Thoracic aorta (tissue), 2 donors: ENCODE measurements around the gene SSH2. TPM values are rescaled to one million over a fixed set of nuclear protein-coding genes. Genes with fewer than 3 reads are reported as not detected.
A peak's percentile ranks its signal among the peaks of the same experiment; 100 is the strongest.

Source experiments
- ATAC-seq: fragments of 150-250 bp; one replicate; pipeline ENCODE4 v1.8.0; 2017; ENCODE audit warnings: low read depth; ENCODE audit not compliant: insufficient number of reproducible peaks, low FRiP score
- DNase-seq: peaks from one replicate; pipeline ENCODE4 v3.0.0-alpha.2; 2020; ENCODE audit warnings: low spot score
- H3K27ac ChIP-seq, 2 donors: fragments of 200-600 bp; sonication (generic); 1 replicate in 1 of 2; 2 replicates in 1 of 2; pipeline ENCODE4 v1.5.1; 2016; ENCODE audit warnings: mild to moderate bottlenecking in 2 of 2, moderate library complexity in 2 of 2
- H3K27me3 ChIP-seq: fragments of 200-600 bp; sonication (generic); replicated peaks from 2 replicates; pipeline ENCODE4 v1.6.0; 2016; ENCODE audit warnings: mild to moderate bottlenecking; ENCODE audit not compliant: insufficient read depth
- H3K36me3 ChIP-seq: fragments of 200-600 bp; sonication (generic); one replicate; pipeline ENCODE4 v1.5.1; 2016
- H3K4me1 ChIP-seq, 2 donors: fragments of 200-600 bp; sonication (generic); 1 replicate in 1 of 2; 2 replicates in 1 of 2; pipeline versions ENCODE4 v1.5.1 to v1.6.0; 2016; ENCODE audit warnings: low read depth in 2 of 2, mild to moderate bottlenecking in 1 of 2; ENCODE audit not compliant: control insufficient read depth in 1 of 2
- H3K4me3 ChIP-seq: fragments of 200-600 bp; sonication (generic); 2 replicates; pipeline ENCODE4 v1.5.1; 2016; ENCODE audit warnings: mild to moderate bottlenecking
- H3K9me3 ChIP-seq: fragments of 200-600 bp; sonication (generic); 2 replicates; pipeline ENCODE4 v1.5.1; 2016
- CTCF ChIP-seq: fragments of 200-600 bp; sonication (generic); IDR thresholded peaks from one replicate; pipeline ENCODE4 v1.5.1; 2019; ENCODE audit warnings: antibody characterized with exemption
- total RNA-seq, 2 donors: library from RNA; depleted of rRNA; stranded (reverse); fragments of >200 nt; gene quantifications; one replicate each; pipeline versions ENCODE4 v1.1.0 to v1.2.3, GENCODE V29; 2016

Gene SSH2
- total RNA-seq, 2 donors from 2014 or later = 31.5 to 33.2 TPM

DNA sequence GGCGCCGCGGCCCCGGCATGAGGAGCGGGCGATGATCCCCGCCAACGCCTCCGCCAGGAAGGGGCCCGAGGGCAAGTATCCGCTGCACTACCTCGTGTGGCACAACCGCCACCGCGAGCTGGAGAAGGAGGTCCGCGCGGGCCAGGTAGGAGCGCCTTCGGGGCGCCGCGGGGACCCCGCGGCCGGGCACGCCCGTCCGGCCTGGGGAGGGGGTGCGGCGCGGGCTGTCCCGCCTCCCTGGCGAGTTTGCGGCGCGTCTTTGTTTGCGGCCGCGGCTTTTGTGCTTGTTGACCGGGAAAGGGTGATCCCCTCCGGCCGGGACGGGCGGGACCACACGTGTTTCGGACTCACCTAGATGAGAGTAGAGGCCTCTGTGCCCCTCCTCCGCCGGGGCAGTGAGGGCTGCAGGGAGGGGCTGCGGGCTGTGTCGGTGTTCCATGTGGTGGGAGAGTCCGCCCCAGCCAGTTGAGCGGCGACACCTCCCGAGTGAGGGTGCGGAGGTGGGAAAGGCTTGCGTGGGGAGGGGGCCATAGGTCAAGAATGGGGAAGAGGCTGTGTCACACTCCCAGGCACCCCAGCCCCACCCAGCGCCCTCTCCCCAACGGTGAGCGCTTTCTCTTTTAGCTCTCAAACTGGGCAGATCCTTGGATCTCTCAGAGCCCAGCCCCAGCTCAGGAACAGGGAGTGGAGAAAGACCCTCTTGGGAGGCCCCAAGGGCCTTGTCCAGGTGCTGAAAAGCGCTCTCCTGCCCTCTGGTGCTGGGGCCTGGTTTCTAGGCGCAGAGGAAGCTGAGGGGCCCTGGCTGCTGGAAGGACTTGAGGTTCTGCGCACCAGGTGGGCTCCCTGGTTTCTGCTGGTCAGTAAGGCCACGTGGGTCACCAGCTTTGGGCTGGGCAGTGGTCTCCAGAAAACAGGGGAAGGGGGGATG is 336.2 kb downstream of the SSH2 start:
- ATAC-seq (no peak), DNase-seq (no peak)
- Histone ChIP-seq H3K4me1 (peaks cover 32 to 48% of the 10 kb centered on the region in 2 donors), H3K27ac (no peak overlapping the region), H3K4me3 (peak overlapping the region; percentile 79), H3K36me3 (no peaks in the 10 kb centered on the region), H3K9me3 (no peaks in the 10 kb centered on the region), H3K27me3 (no peaks in the 10 kb centered on the region)
- TF ChIP-seq CTCF = no peak

DNA sequence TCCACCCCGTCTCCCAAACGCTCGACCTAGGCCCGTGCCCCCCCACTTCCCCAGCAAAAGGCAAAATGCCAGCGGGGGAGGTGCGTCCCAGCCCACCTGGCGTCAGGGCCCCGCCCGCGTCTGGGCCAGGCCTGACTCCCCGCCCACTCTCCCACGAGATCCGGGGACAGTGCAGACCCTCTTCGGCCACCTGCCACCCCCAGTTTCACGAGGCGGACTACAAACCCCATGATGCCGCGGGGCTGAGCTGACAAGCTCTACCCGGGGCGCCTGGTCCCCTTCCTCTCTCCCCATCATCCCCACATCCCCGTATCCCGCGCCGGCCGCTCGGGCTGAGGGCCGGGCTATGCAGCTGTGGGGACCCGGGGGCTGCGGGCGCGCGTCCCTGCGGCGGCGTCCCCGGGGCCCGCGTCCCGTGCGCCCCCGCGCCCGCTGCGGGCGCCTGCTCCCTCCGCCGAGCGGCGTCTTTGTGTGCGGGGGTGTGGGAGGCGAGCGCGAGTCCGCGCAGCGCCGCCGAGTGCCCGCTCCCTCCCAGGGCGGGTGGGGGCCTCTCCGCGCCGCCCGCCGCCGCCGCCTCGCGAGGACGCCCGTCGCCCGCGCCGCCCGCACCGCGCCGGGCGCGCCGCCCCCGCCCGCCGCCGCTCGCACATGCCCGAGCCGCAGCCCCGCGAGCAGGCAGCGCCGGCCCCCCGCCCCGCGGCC is 337.0 kb downstream of the SSH2 start, which contains the start of gene ANKRD13B:
ANKRD13B (plus strand) TSS at position 283 of the 702 bp plus-strand sequence. CDS start 490 bp downstream, outside the sequence.
- Histone ChIP-seq H3K4me1 (peaks cover 36 to 55% of the 10 kb centered on the region in 2 donors), H3K27me3 (no peaks in the 10 kb centered on the region), H3K36me3 (no peaks in the 10 kb centered on the region), H3K4me3 (peak within 1 kb of the TSS; percentile 79), H3K27ac (peak within 1 kb of the TSS; percentile 67 to 84), H3K9me3 (no peaks in the 10 kb centered on the region)
- no peak for TF ChIP-seq CTCF
- DNase-seq (no peak), ATAC-seq (no peak)

DNA sequence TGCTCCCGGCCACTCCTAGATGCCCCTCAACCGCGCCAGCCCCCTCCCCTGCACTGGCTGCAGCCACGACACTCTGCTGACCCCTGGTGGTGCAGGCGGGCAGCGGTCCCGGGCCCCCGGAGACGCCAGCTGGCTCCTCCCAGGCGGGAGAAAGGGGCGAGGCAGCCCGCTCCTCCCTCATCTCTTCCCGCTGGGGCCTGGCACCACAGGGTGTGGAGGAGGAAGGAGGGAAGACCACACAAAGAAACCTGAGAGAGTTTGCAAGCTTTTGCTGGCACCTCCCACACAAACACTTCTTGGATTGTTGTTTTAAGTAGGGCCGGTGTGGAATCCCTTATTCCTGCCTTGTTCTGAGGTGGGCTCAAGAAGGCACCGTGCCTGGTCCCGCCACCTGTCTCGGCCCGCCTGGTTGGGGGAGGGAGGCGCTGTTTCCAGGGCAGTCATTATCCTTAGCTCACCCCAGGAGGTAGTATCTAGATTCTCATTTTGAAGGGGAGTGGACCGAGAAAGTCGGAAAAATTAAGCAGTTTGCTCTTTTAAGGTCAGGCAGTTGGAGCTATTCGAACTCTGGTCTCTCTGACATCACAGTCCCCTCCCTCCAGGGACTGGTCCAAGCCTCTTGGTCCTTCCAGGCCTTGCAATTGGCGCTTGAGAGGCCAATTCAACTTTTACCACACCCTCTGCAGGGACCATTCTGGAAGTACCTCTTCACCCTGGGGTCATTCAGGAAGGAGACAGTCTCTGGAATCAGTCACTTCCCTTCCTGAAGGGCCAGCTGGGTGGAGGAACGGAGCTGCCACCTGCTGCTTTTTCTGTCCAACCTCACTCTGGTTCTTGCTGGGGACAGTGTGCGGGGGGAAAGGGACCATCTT is 338.1 kb downstream of the SSH2 start:
- ATAC-seq (peak; percentile 13), DNase-seq (no peak)
- Histone ChIP-seq H3K27me3 (no peaks in the 10 kb centered on the region), H3K4me1 (peaks cover 37 to 65% of the 10 kb centered on the region in 2 donors), H3K27ac (peak overlapping the region; percentile 67 to 84), H3K4me3 (peak overlapping the region; percentile 79), H3K9me3 (no peaks in the 10 kb centered on the region), H3K36me3 (no peaks in the 10 kb centered on the region)
- TF ChIP-seq CTCF = peak; percentile 94

- no peak for TF ChIP-seq CTCF
- no peak for DNase-seq
- peak overlapping the region; percentile 67 to 84 for H3K27ac ChIP-seq
- no peak for ATAC-seq
- H3K36me3 ChIP-seq = no peaks in the 10 kb centered on the region
- H3K27me3 ChIP-seq = no peaks in the 10 kb centered on the region
- H3K4me3 ChIP-seq = peak overlapping the region; percentile 79
- peaks cover 37 to 72% of the 10 kb centered on the region in 2 donors for H3K4me1 ChIP-seq
- H3K9me3 ChIP-seq = no peaks in the 10 kb centered on the region
These were observed 338.8 kb downstream of the SSH2 start for GRCh38 chr17:29591146-29591736.
